ENCODE data around the gene APLNR.

GRCh38 chr11:57224128-57224527 is 12.9 kb downstream of the APLNR start:
- TF ChIP-seq JUND (IDR thresholded peaks at IDR 0.05): no peak
- no peak for TF ChIP-seq GATA2 (CRISPR knock-in tag; IDR thresholded peaks at IDR 0.05)
- TF ChIP-seq EP300 (IDR thresholded peaks at IDR 0.05; ENCODE audit: borderline replicate concordance in 1 of 2, low read depth in 1 of 2, low read length in 1 of 2): no peak
- TF ChIP-seq MXI1 (IDR thresholded peaks at IDR 0.05; ENCODE audit: low read depth, low read length): no peak
